Upper lobe of right lung (tissue), 1 donor: Measurements from ENCODE around the gene SNRNP200. TPM values are rescaled to one million over a fixed set of nuclear protein-coding genes. Genes with fewer than 3 reads are reported as not detected.
A peak's percentile ranks its signal among the peaks of the same experiment; 100 is the strongest.

Experiments used
- ATAC-seq: fragments of 200-7000 bp; cut with Tn5 transposase; one replicate; pipeline ENCODE4 v1.9.1; 2020; ENCODE audit warnings: mild to moderate bottlenecking, moderate library complexity
- DNase-seq: peaks from one replicate; pipeline ENCODE4 v3.0.0-alpha.2; 2020
- H3K27ac ChIP-seq: fragments of 200-600 bp; one replicate; pipeline ENCODE4 v1.8.0; 2022
- H3K27me3 ChIP-seq: fragments of 200-600 bp; one replicate; pipeline ENCODE4 v1.8.0; 2022; ENCODE audit warnings: mild to moderate bottlenecking
- H3K36me3 ChIP-seq: fragments of 200-600 bp; one replicate; pipeline ENCODE4 v1.8.0; 2022
- H3K4me1 ChIP-seq: fragments of 200-600 bp; one replicate; pipeline ENCODE4 v1.8.0; 2022
- H3K4me3 ChIP-seq: fragments of 200-600 bp; one replicate; pipeline ENCODE4 v1.8.0; 2022; ENCODE audit warnings: mild to moderate bottlenecking
- H3K9me3 ChIP-seq: fragments of 200-600 bp; one replicate; pipeline ENCODE4 v1.8.0; 2022
- CTCF ChIP-seq: fragments of 200-600 bp; IDR thresholded peaks from one replicate; pipeline ENCODE4 v1.8.0; 2022; ENCODE audit warnings: antibody characterized with exemption
- intact Hi-C: fragments of 100-400 bp; cut with DNase I; formaldehyde crosslinking; loops from one replicate; pipeline ENCODE4 v1.11.0; 2022
- total RNA-seq: library from RNA; stranded (reverse); fragmentation: NEBNext Ultra II Directional; extraction: Animal tissue kit (Norgen Biotek cat#: 25700); gene quantifications from one replicate; pipeline ENCODE4 v1.2.1, GENCODE V29; 2021
- donor health status: DM: no; HTN: yes; CAD: no; lungs with severe emphysema.

Gene SNRNP200
- total RNA-seq, 1 donor from 2014 or later = 91.2 TPM

GRCh38 chr2:96271995-96272394 lies 33.4 kb downstream of the SNRNP200 start:
- Histone ChIP-seq H3K27me3 (no peaks in the 10 kb centered on the region), H3K9me3 (no peaks in the 10 kb centered on the region), H3K4me3 (no peak overlapping the region), H3K36me3 (peaks cover 97% of the 10 kb centered on the region), H3K27ac (no peak overlapping the region), H3K4me1 (peaks cover 6% of the 10 kb centered on the region)
- no peak for ATAC-seq
- no peak for DNase-seq
- TF ChIP-seq CTCF = no peak
- intact Hi-C loops = no loop called here

DNA sequence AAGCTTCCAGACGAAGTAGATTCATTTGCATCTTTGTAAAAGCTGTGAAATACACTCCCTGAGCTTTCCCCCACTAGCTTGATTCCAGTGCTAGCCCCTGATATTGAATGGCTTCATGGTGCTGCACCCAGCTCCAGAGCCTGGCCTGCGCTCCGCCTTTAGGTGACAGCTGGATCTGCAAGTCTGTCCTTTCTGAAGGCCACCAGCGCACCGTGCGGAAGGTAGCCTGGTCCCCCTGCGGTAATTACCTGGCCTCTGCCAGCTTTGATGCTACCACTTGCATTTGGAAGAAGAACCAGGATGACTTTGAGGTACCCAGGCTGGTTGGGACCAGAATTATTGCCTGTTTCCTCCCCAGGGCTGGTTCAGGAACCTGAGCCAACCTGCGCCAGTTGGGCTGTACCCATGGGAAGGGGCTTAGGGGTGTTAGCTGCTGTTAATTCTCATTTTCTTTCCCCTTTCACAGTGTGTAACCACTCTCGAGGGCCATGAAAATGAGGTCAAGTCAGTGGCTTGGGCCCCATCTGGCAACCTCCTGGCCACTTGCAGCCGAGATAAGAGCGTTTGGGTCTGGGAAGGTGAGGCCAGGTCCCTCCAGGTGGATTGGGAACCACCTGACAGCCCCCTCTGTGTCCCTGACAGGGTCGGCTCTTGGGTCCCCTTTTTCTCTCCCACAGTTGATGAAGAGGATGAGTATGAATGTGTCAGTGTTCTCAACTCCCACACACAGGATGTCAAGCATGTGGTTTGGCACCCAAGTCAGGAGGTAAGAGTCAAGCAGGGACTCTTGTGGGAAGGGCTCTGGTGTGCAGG lies 38.0 kb downstream of the SNRNP200 start:
- H3K4me1 ChIP-seq = peaks cover 24% of the 10 kb centered on the region
- intact Hi-C loops = no loop called here
- no peak overlapping the region for H3K27ac ChIP-seq
- TF ChIP-seq CTCF = peak; percentile 32
- H3K9me3 ChIP-seq = no peaks in the 10 kb centered on the region
- no peaks in the 10 kb centered on the region for H3K27me3 ChIP-seq
- H3K36me3 ChIP-seq = peaks cover 71% of the 10 kb centered on the region
- ATAC-seq = no peak
- H3K4me3 ChIP-seq = peak overlapping the region; percentile 93
- DNase-seq = no peak

- peak within 1 kb of the TSS; percentile 93 for H3K4me3 ChIP-seq
- H3K27ac ChIP-seq = peak within 1 kb of the TSS; percentile 93
- peak; percentile 98 for ATAC-seq
- no peak for TF ChIP-seq CTCF
- H3K27me3 ChIP-seq = no peaks in the 10 kb centered on the region
- no peaks in the 10 kb centered on the region for H3K9me3 ChIP-seq
- DNase-seq = peak; percentile 100
- peaks cover 69% of the 10 kb centered on the region for H3K36me3 ChIP-seq
- intact Hi-C loops = no loop called here
- peaks cover 32% of the 10 kb centered on the region for H3K4me1 ChIP-seq
These were observed 39.3 kb downstream of the SNRNP200 start, which contains the start of the genes CIAO1 and TMEM127 for GRCh38 chr2:96265840-96266679. CIAO1 (plus strand) TSS chr2:96266225; CDS start chr2:96266351, 126 bp downstream. TMEM127 (minus strand) TSS chr2:96265997; CDS start chr2:96265381, 616 bp downstream.

DNA sequence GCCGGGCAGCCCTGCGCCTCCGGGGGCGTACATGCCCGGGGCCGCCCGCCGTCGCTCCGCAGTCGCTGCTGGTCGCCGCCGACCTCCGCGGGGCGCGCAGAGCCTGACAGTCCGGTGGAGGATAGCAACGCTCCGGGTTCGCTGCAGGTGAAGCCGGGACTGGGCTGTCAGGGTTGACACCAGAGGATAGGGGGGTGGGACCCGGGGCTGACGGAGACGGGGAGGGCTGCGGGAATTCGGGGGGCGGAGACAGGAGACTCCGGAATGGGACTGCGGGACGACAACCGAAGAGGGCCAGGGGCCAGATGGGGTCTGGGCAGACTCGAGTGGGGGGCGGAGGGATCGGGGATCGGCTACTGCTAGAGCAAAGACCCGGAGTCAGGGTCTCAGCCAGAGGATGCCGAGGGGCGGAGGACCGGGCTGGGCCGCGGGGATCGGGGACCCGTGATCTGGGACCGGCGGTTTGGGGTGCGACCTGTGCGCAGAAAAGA lies 40.0 kb downstream of the SNRNP200 start:
- Histone ChIP-seq H3K9me3 (no peaks in the 10 kb centered on the region), H3K4me3 (peak overlapping the region; percentile 93), H3K27me3 (no peaks in the 10 kb centered on the region), H3K36me3 (peaks cover 63% of the 10 kb centered on the region), H3K27ac (peak overlapping the region; percentile 93), H3K4me1 (peaks cover 38% of the 10 kb centered on the region)
- intact Hi-C loops = no loop called here
- DNase-seq (no peak), ATAC-seq (peak; percentile 3)
- no peak for TF ChIP-seq CTCF

- Histone ChIP-seq H3K4me3 (peak overlapping the region; percentile 93), H3K4me1 (peaks cover 44% of the 10 kb centered on the region), H3K36me3 (peaks cover 57% of the 10 kb centered on the region), H3K9me3 (no peaks in the 10 kb centered on the region), H3K27me3 (no peaks in the 10 kb centered on the region), H3K27ac (peak overlapping the region; percentile 93)
- DNase-seq (no peak), ATAC-seq (peak; percentile 2)
- TF ChIP-seq CTCF = peak; percentile 23
- intact Hi-C loops = no loop called here
These were observed 40.5 kb downstream of the SNRNP200 start for GRCh38 chr2:96264656-96265348.
